ENCODE data around the gene RGS12. TPM values are rescaled to one million over a fixed set of nuclear protein-coding genes. Genes with fewer than 3 reads are reported as not detected.

Gene RGS12
- total RNA-seq, 1 experiment from 2014 or later, result 4.7 TPM

- H3K4me1 ChIP-seq (ENCODE audit: low read length), result no peaks in the 10 kb centered on the region
- H3K36me3 ChIP-seq (ENCODE audit: insufficient read depth, low read length), result no peaks in the 10 kb centered on the region
- H3K27me3 ChIP-seq (ENCODE audit: low read length), result no peaks in the 10 kb centered on the region
- no peak overlapping the region for H2AFZ ChIP-seq (ENCODE audit: low read length)
- H3K9me3 ChIP-seq (ENCODE audit: low read length), result no peaks in the 10 kb centered on the region
- no peaks in the 10 kb centered on the region for H4K20me1 ChIP-seq (ENCODE audit: insufficient read depth, low read depth, low read length)
- no peak overlapping the region for H3K4me2 ChIP-seq (ENCODE audit: low read depth, low read length, poor library complexity, severe bottlenecking)
- no peak overlapping the region for H3K4me3 ChIP-seq (ENCODE audit: low read length)
- H3K79me2 ChIP-seq (ENCODE audit: low read length), result no peaks in the 10 kb centered on the region
- no peak overlapping the region for H3K9ac ChIP-seq (ENCODE audit: low read length)
- no peak for DNase-seq
- no peaks in the 10 kb centered on the region for H3K9me2 ChIP-seq (replicated peaks; ENCODE audit: insufficient read depth, low read length)
- H3K27ac ChIP-seq (ENCODE audit: low read length), result no peak overlapping the region
These were observed 10.7 kb downstream of the RGS12 start for GRCh38 chr4:3303565-3303824.

GRCh38 chr4:3303923-3304710 lies 11.3 kb downstream of the RGS12 start:
- Histone ChIP-seq H3K27ac (ENCODE audit: low read length) (no peak overlapping the region), H2AFZ (ENCODE audit: low read length) (no peak overlapping the region), H4K20me1 (ENCODE audit: insufficient read depth, low read depth, low read length) (no peaks in the 10 kb centered on the region), H3K36me3 (ENCODE audit: insufficient read depth, low read length) (no peaks in the 10 kb centered on the region), H3K4me1 (ENCODE audit: low read length) (no peaks in the 10 kb centered on the region), H3K9ac (ENCODE audit: low read length) (no peak overlapping the region), H3K4me3 (ENCODE audit: low read length) (no peak overlapping the region), H3K4me2 (ENCODE audit: low read depth, low read length, poor library complexity, severe bottlenecking) (no peak overlapping the region), H3K9me2 (replicated peaks; ENCODE audit: insufficient read depth, low read length) (no peaks in the 10 kb centered on the region), H3K9me3 (ENCODE audit: low read length) (no peaks in the 10 kb centered on the region), H3K79me2 (ENCODE audit: low read length) (no peaks in the 10 kb centered on the region), H3K27me3 (ENCODE audit: low read length) (no peaks in the 10 kb centered on the region)
- DNase-seq, result no peak

GRCh38 chr4:3304831-3305609 lies 12.2 kb downstream of the RGS12 start:
- Histone ChIP-seq H3K4me1 (ENCODE audit: low read length) (no peaks in the 10 kb centered on the region), H4K20me1 (ENCODE audit: insufficient read depth, low read depth, low read length) (no peaks in the 10 kb centered on the region), H3K4me2 (ENCODE audit: low read depth, low read length, poor library complexity, severe bottlenecking) (no peak overlapping the region), H3K9ac (ENCODE audit: low read length) (no peak overlapping the region), H2AFZ (ENCODE audit: low read length) (no peak overlapping the region), H3K4me3 (ENCODE audit: low read length) (no peak overlapping the region), H3K27me3 (ENCODE audit: low read length) (no peaks in the 10 kb centered on the region), H3K27ac (ENCODE audit: low read length) (no peak overlapping the region), H3K79me2 (ENCODE audit: low read length) (no peaks in the 10 kb centered on the region), H3K9me2 (replicated peaks; ENCODE audit: insufficient read depth, low read length) (no peaks in the 10 kb centered on the region), H3K36me3 (ENCODE audit: insufficient read depth, low read length) (no peaks in the 10 kb centered on the region), H3K9me3 (ENCODE audit: low read length) (no peaks in the 10 kb centered on the region)
- DNase-seq, result no peak

DNA sequence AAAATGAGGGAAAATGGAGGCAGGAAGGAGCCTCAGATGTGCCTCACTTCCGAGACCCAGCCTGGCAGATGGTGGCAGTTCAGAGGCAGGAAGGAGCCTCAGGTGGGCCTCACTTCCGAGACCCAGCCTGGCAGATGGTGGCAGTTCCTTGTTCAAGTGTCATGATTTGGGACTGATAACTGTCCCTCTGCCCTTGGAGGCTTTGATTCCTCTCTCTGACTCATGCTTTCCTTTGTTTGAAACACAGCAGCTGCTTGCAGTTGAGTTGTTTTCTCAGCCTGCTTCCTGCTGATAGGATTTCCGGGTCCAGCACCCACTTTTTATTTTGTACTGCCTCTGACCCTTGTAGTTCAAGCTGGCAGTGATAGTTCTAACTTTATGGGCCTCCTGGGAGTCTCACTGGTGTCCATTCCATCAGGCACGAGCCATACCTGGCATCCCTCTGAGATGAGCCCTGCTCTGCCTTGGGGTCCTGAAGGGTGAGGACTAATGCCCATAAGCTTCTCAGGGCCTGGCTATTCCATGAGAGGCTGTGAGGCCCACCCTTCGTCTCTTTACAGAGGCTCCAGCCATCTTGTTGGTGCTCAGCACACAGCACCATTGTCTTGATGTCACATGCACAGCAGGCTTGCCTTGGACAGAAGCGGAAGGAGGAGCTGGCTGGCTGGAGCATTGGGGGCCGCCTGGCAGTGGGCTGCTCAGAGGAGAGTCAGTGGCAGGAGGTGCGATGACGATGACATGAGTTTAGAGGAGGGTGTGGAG lies 13.0 kb downstream of the RGS12 start:
- no peak overlapping the region for H3K4me3 ChIP-seq (ENCODE audit: low read length)
- no peak overlapping the region for H2AFZ ChIP-seq (ENCODE audit: low read length)
- H3K27ac ChIP-seq (ENCODE audit: low read length), result no peak overlapping the region
- H3K79me2 ChIP-seq (ENCODE audit: low read length), result no peaks in the 10 kb centered on the region
- H3K36me3 ChIP-seq (ENCODE audit: insufficient read depth, low read length), result no peaks in the 10 kb centered on the region
- H3K9me2 ChIP-seq (replicated peaks; ENCODE audit: insufficient read depth, low read length), result no peaks in the 10 kb centered on the region
- no peak overlapping the region for H3K4me2 ChIP-seq (ENCODE audit: low read depth, low read length, poor library complexity, severe bottlenecking)
- no peaks in the 10 kb centered on the region for H3K27me3 ChIP-seq (ENCODE audit: low read length)
- H3K4me1 ChIP-seq (ENCODE audit: low read length), result no peaks in the 10 kb centered on the region
- DNase-seq, result no peak
- H3K9ac ChIP-seq (ENCODE audit: low read length), result no peak overlapping the region
- H4K20me1 ChIP-seq (ENCODE audit: insufficient read depth, low read depth, low read length), result no peaks in the 10 kb centered on the region
- H3K9me3 ChIP-seq (ENCODE audit: low read length), result no peaks in the 10 kb centered on the region

GRCh38 chr4:3306450-3306849 lies 13.6 kb downstream of the RGS12 start:
- Histone ChIP-seq H2AFZ (ENCODE audit: low read length) (no peak overlapping the region), H3K27ac (ENCODE audit: low read length) (no peak overlapping the region), H3K36me3 (ENCODE audit: insufficient read depth, low read length) (no peaks in the 10 kb centered on the region), H3K79me2 (ENCODE audit: low read length) (no peaks in the 10 kb centered on the region), H3K4me3 (ENCODE audit: low read length) (no peak overlapping the region), H3K4me2 (ENCODE audit: low read depth, low read length, poor library complexity, severe bottlenecking) (no peak overlapping the region), H3K9me3 (ENCODE audit: low read length) (no peaks in the 10 kb centered on the region), H4K20me1 (ENCODE audit: insufficient read depth, low read depth, low read length) (no peaks in the 10 kb centered on the region), H3K4me1 (ENCODE audit: low read length) (no peaks in the 10 kb centered on the region), H3K9ac (ENCODE audit: low read length) (no peak overlapping the region), H3K27me3 (ENCODE audit: low read length) (no peaks in the 10 kb centered on the region), H3K9me2 (replicated peaks; ENCODE audit: insufficient read depth, low read length) (no peaks in the 10 kb centered on the region)
- DNase-seq, result no peak

- Histone ChIP-seq H3K9me2 (replicated peaks; ENCODE audit: insufficient read depth, low read length) (no peaks in the 10 kb centered on the region), H3K4me2 (ENCODE audit: low read depth, low read length, poor library complexity, severe bottlenecking) (no peak overlapping the region), H3K27me3 (ENCODE audit: low read length) (no peaks in the 10 kb centered on the region), H3K9me3 (ENCODE audit: low read length) (no peaks in the 10 kb centered on the region), H2AFZ (ENCODE audit: low read length) (no peak overlapping the region), H3K4me3 (ENCODE audit: low read length) (no peak overlapping the region), H3K9ac (ENCODE audit: low read length) (no peak overlapping the region), H3K27ac (ENCODE audit: low read length) (no peak overlapping the region), H3K79me2 (ENCODE audit: low read length) (no peaks in the 10 kb centered on the region), H3K36me3 (ENCODE audit: insufficient read depth, low read length) (no peaks in the 10 kb centered on the region), H3K4me1 (ENCODE audit: low read length) (no peaks in the 10 kb centered on the region), H4K20me1 (ENCODE audit: insufficient read depth, low read depth, low read length) (no peaks in the 10 kb centered on the region)
- DNase-seq, result no peak
These were observed 14.2 kb downstream of the RGS12 start for GRCh38 chr4:3307060-3307459.

DNA sequence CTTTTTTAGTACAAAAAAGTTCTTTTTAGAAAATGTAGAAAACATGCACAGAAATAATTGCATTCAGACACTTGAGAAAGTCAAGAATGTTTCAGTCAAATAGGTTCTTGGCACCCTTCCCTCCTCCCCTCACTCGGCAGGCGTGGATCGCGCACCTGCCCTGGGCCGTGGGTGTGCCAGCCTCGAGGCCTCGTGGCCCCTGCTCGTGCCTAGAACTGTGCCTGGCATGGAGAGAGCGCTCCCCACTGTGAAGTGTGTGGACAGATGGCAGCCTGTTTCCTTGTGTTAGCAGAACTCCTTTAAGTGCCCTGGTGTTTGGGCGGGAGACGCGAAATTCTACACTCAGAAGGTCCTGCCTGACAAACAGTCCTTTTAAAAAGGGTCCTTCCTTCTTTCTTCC lies 14.7 kb downstream of the RGS12 start:
- H3K79me2 ChIP-seq (ENCODE audit: low read length), result no peaks in the 10 kb centered on the region
- no peak overlapping the region for H3K4me2 ChIP-seq (ENCODE audit: low read depth, low read length, poor library complexity, severe bottlenecking)
- no peak overlapping the region for H3K4me3 ChIP-seq (ENCODE audit: low read length)
- no peaks in the 10 kb centered on the region for H3K4me1 ChIP-seq (ENCODE audit: low read length)
- H3K27me3 ChIP-seq (ENCODE audit: low read length), result no peaks in the 10 kb centered on the region
- no peaks in the 10 kb centered on the region for H3K36me3 ChIP-seq (ENCODE audit: insufficient read depth, low read length)
- no peaks in the 10 kb centered on the region for H3K9me2 ChIP-seq (replicated peaks; ENCODE audit: insufficient read depth, low read length)
- H3K9me3 ChIP-seq (ENCODE audit: low read length), result no peaks in the 10 kb centered on the region
- H3K27ac ChIP-seq (ENCODE audit: low read length), result no peak overlapping the region
- no peak for DNase-seq
- no peak overlapping the region for H3K9ac ChIP-seq (ENCODE audit: low read length)
- H2AFZ ChIP-seq (ENCODE audit: low read length), result no peak overlapping the region
- H4K20me1 ChIP-seq (ENCODE audit: insufficient read depth, low read depth, low read length), result no peaks in the 10 kb centered on the region

- Histone ChIP-seq H3K9me3 (ENCODE audit: low read length) (no peaks in the 10 kb centered on the region), H4K20me1 (ENCODE audit: insufficient read depth, low read depth, low read length) (no peaks in the 10 kb centered on the region), H3K36me3 (ENCODE audit: insufficient read depth, low read length) (no peaks in the 10 kb centered on the region), H3K79me2 (ENCODE audit: low read length) (no peaks in the 10 kb centered on the region), H3K9ac (ENCODE audit: low read length) (no peak overlapping the region), H3K27me3 (ENCODE audit: low read length) (no peaks in the 10 kb centered on the region), H2AFZ (ENCODE audit: low read length) (no peak overlapping the region), H3K4me1 (ENCODE audit: low read length) (no peaks in the 10 kb centered on the region), H3K27ac (ENCODE audit: low read length) (no peak overlapping the region), H3K4me2 (ENCODE audit: low read depth, low read length, poor library complexity, severe bottlenecking) (no peak overlapping the region), H3K9me2 (replicated peaks; ENCODE audit: insufficient read depth, low read length) (no peaks in the 10 kb centered on the region), H3K4me3 (ENCODE audit: low read length) (no peak overlapping the region)
- no peak for DNase-seq
These were observed 15.2 kb downstream of the RGS12 start for GRCh38 chr4:3307891-3308575.

All from Karpas-422 (cell line).